CD4-positive, alpha-beta T cell (primary cell): Measurements from ENCODE around the gene UGDH. TPM values are rescaled to one million over a fixed set of nuclear protein-coding genes. Genes with fewer than 3 reads are reported as not detected.
"Not testable (repeated sequence)": the region's sequence is repeated elsewhere in the genome, so short reads cannot be mapped to it uniquely, and the experiment has no call there.

Experiments
- ATAC-seq: fragments of 200-7000 bp; cut with Tn5 transposase; one replicate; pipeline ENCODE4 v1.10.0; 2022; ENCODE audit warnings: mild to moderate bottlenecking; ENCODE audit not compliant: poor library complexity
- CTCF ChIA-PET: fragments of 350-600 bp; sonication (Branson Sonifier 250); formaldehyde crosslinking; loops from one replicate; lab custom pipeline; 2021; ENCODE audit warnings: antibody characterized with exemption, inconsistent platforms; lab: Charles Lee
- POLR2A ChIA-PET: fragments of 350-600 bp; sonication (Branson Sonifier 250); formaldehyde crosslinking; loops from one replicate; lab custom pipeline; 2021; ENCODE audit warnings: antibody characterized with exemption, inconsistent platforms; lab: Charles Lee
- DNase-seq, 14 experiments: peaks; one replicate each; pipeline ENCODE4 v3.0.0-alpha.2; 2013 to 2020; ENCODE audit warnings: mixed read lengths in 2 of 14
- H3K27ac ChIP-seq, 2 donors: one replicate each; pipeline versions ENCODE4 v1.5.1 to v1.7.0; 2013; ENCODE audit warnings: low read length in 2 of 2, low read depth in 1 of 2, mild to moderate bottlenecking in 1 of 2
- H3K27me3 ChIP-seq, 2 experiments: 1 replicate in 1 of 2; 2 replicates in 1 of 2; pipeline versions ENCODE4 v1.6.1 to v1.7.0; 2013; ENCODE audit warnings: low read length in 2 of 2, control low read depth in 1 of 2, mild to moderate bottlenecking in 1 of 2, moderate library complexity in 1 of 2; ENCODE audit not compliant: insufficient read depth in 2 of 2, control insufficient read depth in 1 of 2
- H3K36me3 ChIP-seq: one replicate; pipeline ENCODE4 v1.6.1; 2013; ENCODE audit warnings: low read length, control low read depth; ENCODE audit not compliant: insufficient read depth
- H3K4me1 ChIP-seq: one replicate; pipeline ENCODE4 v1.6.1; 2013; ENCODE audit warnings: low read length, control low read depth; ENCODE audit not compliant: insufficient read depth
- H3K4me3 ChIP-seq: one replicate; pipeline ENCODE4 v1.5.1; 2013; ENCODE audit warnings: mild to moderate bottlenecking, low read length, moderate library complexity
- H3K9me3 ChIP-seq, 2 experiments: 1 replicate in 1 of 2; 2 replicates in 1 of 2; pipeline versions ENCODE4 v1.6.1 to v1.7.0; 2013; ENCODE audit warnings: low read length in 2 of 2, mild to moderate bottlenecking in 2 of 2, control low read depth in 1 of 2, moderate library complexity in 1 of 2; ENCODE audit not compliant: control insufficient read depth in 1 of 2, insufficient read depth in 1 of 2
- H3K27ac Mint-ChIP-seq: one replicate; pipeline ENCODE4 v1.8.0; 2020; ENCODE audit warnings: mixed read lengths
- H3K27me3 Mint-ChIP-seq: one replicate; pipeline ENCODE4 v1.8.0; 2021; ENCODE audit warnings: mixed read lengths
- H3K36me3 Mint-ChIP-seq: one replicate; pipeline ENCODE4 v1.8.0; 2021; ENCODE audit warnings: low read depth, mixed read lengths
- H3K4me1 Mint-ChIP-seq: one replicate; pipeline ENCODE4 v1.8.0; 2021; ENCODE audit warnings: low read depth, mixed read lengths
- H3K4me3 Mint-ChIP-seq: one replicate; pipeline ENCODE4 v1.8.0; 2020; ENCODE audit warnings: mild to moderate bottlenecking, mixed read lengths
- H3K9me3 Mint-ChIP-seq: one replicate; pipeline ENCODE4 v1.8.0; 2020; ENCODE audit warnings: mixed read lengths
- intact Hi-C, 2 experiments: fragments of 100-400 bp; cut with DNase I in 1 of 2; cut with micrococcal nuclease in 1 of 2; formaldehyde crosslinking; loops; one replicate each; pipeline versions ENCODE4 v1.15.1 to v1.9.0; 2023 to 2025; cut with DNase I, micrococcal nuclease
- total RNA-seq, 174 experiments: library from RNA in 2 of 174; stranded (reverse) in 2 of 174; gene quantifications; one replicate each; pipeline ENCODE4 v1.2.3 and lab custom pipeline; 2021 to 2026
- TF ChIP-seq, protein P1 (sequence below): fragments of 200-600 bp; IDR thresholded peaks from one replicate; pipeline ENCODE4 v1.8.0; 2022; ENCODE audit warnings: antibody characterized with exemption, mild to moderate bottlenecking

UGDH gene
- total RNA-seq, 2 experiments from 2014 or later = 3.5 to 3.7 TPM

DNA sequence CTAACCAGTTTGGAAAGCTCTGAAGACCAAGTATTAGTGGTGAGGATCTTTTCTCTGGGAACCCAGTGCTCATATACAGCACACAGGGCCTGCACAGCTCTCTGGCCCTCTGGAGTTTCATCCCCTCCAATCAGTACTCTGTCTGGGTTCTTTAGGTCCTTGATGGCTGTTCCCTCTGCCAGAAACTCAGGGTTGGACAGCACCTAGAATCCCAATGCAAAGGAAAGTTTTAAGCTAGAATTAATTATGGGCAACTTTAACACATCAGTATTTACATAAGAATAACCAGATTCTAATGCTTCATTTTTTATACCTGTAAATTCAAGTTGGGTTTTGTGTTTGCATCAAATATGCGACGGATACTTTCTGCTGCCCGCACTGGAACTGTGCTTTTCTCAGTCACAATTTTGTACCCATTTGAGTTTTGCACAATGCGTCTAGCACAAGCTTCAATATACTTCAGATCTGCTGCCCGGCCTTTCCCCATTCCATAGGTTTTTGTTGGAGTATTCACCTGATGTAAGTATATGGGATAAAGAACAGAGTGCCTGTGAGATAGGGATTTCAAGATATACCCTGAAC lies 16.8 kb downstream of the UGDH start:
- CTCF ChIA-PET = interaction anchor here (1.1 kb wide), 1 partner anchor 17 kb away, joined by 4 read pairs; the partner anchor contains the start of gene UGDH
- no peak for ATAC-seq
- TF ChIP-seq, protein P1, sequence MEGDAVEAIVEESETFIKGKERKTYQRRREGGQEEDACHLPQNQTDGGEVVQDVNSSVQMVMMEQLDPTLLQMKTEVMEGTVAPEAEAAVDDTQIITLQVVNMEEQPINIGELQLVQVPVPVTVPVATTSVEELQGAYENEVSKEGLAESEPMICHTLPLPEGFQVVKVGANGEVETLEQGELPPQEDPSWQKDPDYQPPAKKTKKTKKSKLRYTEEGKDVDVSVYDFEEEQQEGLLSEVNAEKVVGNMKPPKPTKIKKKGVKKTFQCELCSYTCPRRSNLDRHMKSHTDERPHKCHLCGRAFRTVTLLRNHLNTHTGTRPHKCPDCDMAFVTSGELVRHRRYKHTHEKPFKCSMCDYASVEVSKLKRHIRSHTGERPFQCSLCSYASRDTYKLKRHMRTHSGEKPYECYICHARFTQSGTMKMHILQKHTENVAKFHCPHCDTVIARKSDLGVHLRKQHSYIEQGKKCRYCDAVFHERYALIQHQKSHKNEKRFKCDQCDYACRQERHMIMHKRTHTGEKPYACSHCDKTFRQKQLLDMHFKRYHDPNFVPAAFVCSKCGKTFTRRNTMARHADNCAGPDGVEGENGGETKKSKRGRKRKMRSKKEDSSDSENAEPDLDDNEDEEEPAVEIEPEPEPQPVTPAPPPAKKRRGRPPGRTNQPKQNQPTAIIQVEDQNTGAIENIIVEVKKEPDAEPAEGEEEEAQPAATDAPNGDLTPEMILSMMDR = no peak

DNA sequence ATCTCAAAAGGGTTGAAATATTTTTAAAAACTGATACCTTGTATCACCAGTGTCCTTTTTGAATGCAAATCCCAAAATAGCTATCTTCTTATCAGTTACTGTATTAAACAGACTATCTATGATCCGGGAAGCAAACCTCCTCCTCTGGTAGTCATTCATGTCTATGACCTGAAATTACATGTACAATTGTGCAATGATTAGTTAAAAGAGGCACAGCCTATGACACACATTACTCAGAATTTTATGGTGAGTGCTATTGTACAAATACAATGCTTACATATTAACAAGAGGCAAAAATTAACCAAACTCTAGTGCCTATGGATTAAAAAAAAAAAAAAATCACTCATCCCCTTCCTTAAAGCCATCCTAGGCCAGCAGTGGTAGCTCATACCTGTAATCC lies 21.7 kb downstream of the UGDH start:
- ChIA-PET CTCF (interaction anchor here (0.6 kb wide), 1 partner anchor 171 kb away, joined by 4 read pairs; no protein-coding TSS in a partner anchor), POLR2A (no interaction called here)
- Mint-ChIP-seq H3K27ac (no peak overlapping the region), H3K9me3 (no peaks in the 10 kb centered on the region), H3K4me3 (no peak overlapping the region), H3K36me3 (peaks cover 85% of the 10 kb centered on the region), H3K27me3 (no peaks in the 10 kb centered on the region), H3K4me1 (no peaks in the 10 kb centered on the region)
- TF ChIP-seq, protein P1 = no peak
- Histone ChIP-seq H3K27me3 (no peaks in the 10 kb centered on the region), H3K36me3 (peaks cover 81% of the 10 kb centered on the region), H3K9me3 (no peaks in the 10 kb centered on the region), H3K4me1 (no peaks in the 10 kb centered on the region), H3K4me3 (no peak overlapping the region), H3K27ac (no peak overlapping the region)
- ATAC-seq (no peak), DNase-seq (no peak)
- intact Hi-C loops = no loop called here

More for the DNA sequence above, 16.8 kb downstream of the UGDH start:
- Mint-ChIP-seq H3K9me3 (no peaks in the 10 kb centered on the region), H3K36me3 (peaks cover 62% of the 10 kb centered on the region), H3K4me3 (no peak overlapping the region), H3K27ac (no peak overlapping the region), H3K27me3 (no peaks in the 10 kb centered on the region), H3K4me1 (no peaks in the 10 kb centered on the region)
- Histone ChIP-seq H3K36me3 (peaks cover 60% of the 10 kb centered on the region), H3K4me1 (no peaks in the 10 kb centered on the region), H3K9me3 (no peaks in the 10 kb centered on the region), H3K4me3 (no peak overlapping the region), H3K27ac (no peak overlapping the region), H3K27me3 (no peaks in the 10 kb centered on the region)
- intact Hi-C loops = no loop called here
- POLR2A ChIA-PET = no interaction called here
- no peak for DNase-seq

DNA sequence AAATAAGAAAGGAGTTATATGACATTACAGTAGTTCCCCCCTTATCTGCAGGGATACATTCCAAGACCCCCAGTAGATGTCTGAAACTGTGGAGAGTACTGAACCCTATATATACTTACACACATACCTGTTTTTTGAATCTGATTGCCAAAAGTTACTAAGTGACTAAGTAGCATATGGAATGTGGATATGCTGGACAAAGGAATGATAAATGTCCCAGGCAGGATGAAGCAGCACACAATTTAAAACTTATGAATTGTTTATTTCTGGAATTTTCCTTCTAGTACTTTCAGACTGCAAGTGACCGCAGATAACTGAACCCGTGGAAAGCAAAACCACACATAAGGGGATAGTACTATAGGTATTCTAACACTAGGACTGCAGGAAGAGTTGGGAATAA lies 22.7 kb downstream of the UGDH start:
- ChIA-PET POLR2A (no interaction called here), CTCF (no interaction called here)
- Histone ChIP-seq H3K36me3 (peaks cover 76% of the 10 kb centered on the region), H3K4me3 (no peak overlapping the region), H3K27me3 (no peaks in the 10 kb centered on the region), H3K27ac (no peak overlapping the region), H3K9me3 (no peaks in the 10 kb centered on the region), H3K4me1 (no peaks in the 10 kb centered on the region)
- intact Hi-C loops = no loop called here
- Mint-ChIP-seq H3K36me3 (peaks cover 82% of the 10 kb centered on the region), H3K4me1 (no peaks in the 10 kb centered on the region), H3K27ac (no peak overlapping the region), H3K4me3 (no peak overlapping the region), H3K9me3 (no peaks in the 10 kb centered on the region), H3K27me3 (no peaks in the 10 kb centered on the region)
- no peak for DNase-seq
- no peak for ATAC-seq
- TF ChIP-seq, protein P1 = no peak

DNA sequence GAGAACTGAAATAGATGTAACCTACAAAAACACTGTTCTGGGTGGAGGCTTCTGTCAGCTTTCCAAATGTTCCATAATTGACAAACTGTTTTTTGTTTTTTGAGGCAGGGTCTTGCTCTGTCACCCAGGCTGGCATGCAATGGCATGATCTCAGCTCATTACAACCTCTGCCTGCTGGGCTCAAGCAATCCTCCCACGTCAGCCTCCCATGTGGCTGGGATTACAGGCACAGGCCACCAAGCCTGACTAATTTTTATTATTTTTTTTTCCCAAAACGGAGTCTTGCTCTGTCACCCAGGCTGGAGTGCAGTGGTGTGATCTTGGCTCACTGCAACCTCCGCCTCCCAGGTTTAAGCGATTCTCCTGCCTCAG lies 24.6 kb downstream of the UGDH start:
- H3K4me3 Mint-ChIP-seq, H3K4me3 ChIP-seq, CTCF ChIA-PET, H3K27me3 ChIP-seq, H3K27ac Mint-ChIP-seq, H3K4me1 Mint-ChIP-seq, H3K9me3 ChIP-seq, H3K9me3 Mint-ChIP-seq, H3K27me3 Mint-ChIP-seq, DNase-seq, H3K4me1 ChIP-seq, ATAC-seq, intact Hi-C loops, H3K27ac ChIP-seq: not testable (repeated sequence)
- peaks cover 61% of the 10 kb centered on the region for H3K36me3 ChIP-seq
- peaks cover 73% of the 10 kb centered on the region for H3K36me3 Mint-ChIP-seq
- POLR2A ChIA-PET = interaction anchor here (0.6 kb wide), 1 partner anchor 34 kb away, joined by 3 read pairs; no protein-coding TSS in a partner anchor
